NCI-H2107 (cell line): ENCODE results near the gene TBCC.
A peak's percentile ranks its signal among the peaks of the same experiment; 100 is the strongest.
"Not testable (repeated sequence)": the region's sequence is repeated elsewhere in the genome, so short reads cannot be mapped to it uniquely, and the experiment has no call there.

Experiments
- DNase-seq: peaks from one replicate; lab custom pipeline; 2025; lab: John Stamatoyannopoulos, UW

The TBCC gene

GRCh38 chr6:42745640-42746462 is at the start of gene TBCC:
TSS of gene TBCC (minus strand) at chr6:42746103. CDS start at chr6:42746073, 30 bp downstream.
- DNase-seq: peak; percentile 86

- no peak for DNase-seq
These were observed 49.7 kb upstream of the TBCC start for GRCh38 chr6:42795651-42796050.

- no peak for DNase-seq
These were observed 45.9 kb upstream of the TBCC start for GRCh38 chr6:42791706-42792320.

GRCh38 chr6:42790549-42791181 is 44.8 kb upstream of the TBCC start:
- DNase-seq: no peak

- DNase-seq: no peak
These were observed 42.8 kb upstream of the TBCC start for GRCh38 chr6:42788671-42789070.

- no peak for DNase-seq
These were observed 41.2 kb upstream of the TBCC start for GRCh38 chr6:42787063-42787472.

- DNase-seq: no peak
These were observed 40.7 kb upstream of the TBCC start for GRCh38 chr6:42786525-42786985.

- DNase-seq: no peak
These were observed 39.0 kb upstream of the TBCC start for GRCh38 chr6:42784717-42785498.

GRCh38 chr6:42783876-42784642 is 38.2 kb upstream of the TBCC start:
- no peak for DNase-seq

- DNase-seq: peak; percentile 68
These were observed 37.4 kb upstream of the TBCC start for GRCh38 chr6:42783177-42783875.

GRCh38 chr6:42782689-42783176 is 36.8 kb upstream of the TBCC start:
- DNase-seq: peak; percentile 50

- DNase-seq: no peak
These were observed 36.1 kb upstream of the TBCC start, which contains the start of gene BICRAL for GRCh38 chr6:42781796-42782688. TSS of gene BICRAL (plus strand) at chr6:42782052. CDS start at chr6:42822023, 39,971 bp downstream.

GRCh38 chr6:42781546-42781795 is 35.6 kb upstream of the TBCC start:
- DNase-seq: no peak

GRCh38 chr6:42779521-42779920 is 33.6 kb upstream of the TBCC start:
- no peak for DNase-seq

GRCh38 chr6:42778122-42778521 is 32.2 kb upstream of the TBCC start:
- DNase-seq: no peak

GRCh38 chr6:42777126-42777822 is 31.4 kb upstream of the TBCC start:
- no peak for DNase-seq

- DNase-seq: not testable (repeated sequence)
These were observed 29.1 kb upstream of the TBCC start for GRCh38 chr6:42774821-42775487.

- DNase-seq: no peak
These were observed 28.3 kb upstream of the TBCC start for GRCh38 chr6:42774201-42774600.

GRCh38 chr6:42771741-42772100 is 25.8 kb upstream of the TBCC start:
- DNase-seq: no peak
